ENCODE data around the gene NET1.
"Not testable (repeated sequence)": the region's sequence is repeated elsewhere in the genome, so short reads cannot be mapped to it uniquely, and the experiment has no call there.

NET1 gene

GRCh38 chr10:5399332-5399731 lies 13.0 kb upstream of the NET1 start:
- no peak for DNase-seq

GRCh38 chr10:5400468-5401240 lies 11.7 kb upstream of the NET1 start:
- no peak for DNase-seq

- DNase-seq = no peak
Observed at GRCh38 chr10:5402798-5403197, 9.6 kb upstream of the NET1 start.

GRCh38 chr10:5404208-5405041 lies 7.9 kb upstream of the NET1 start, which contains the start of gene TUBAL3:
TSS of gene TUBAL3 (minus strand) at chr10:5404828. CDS start at chr10:5404792, 36 bp downstream.
- DNase-seq = no peak

GRCh38 chr10:5406918-5407317 lies 5.4 kb upstream of the NET1 start:
- DNase-seq = no peak

- not testable (repeated sequence) for DNase-seq
Observed at GRCh38 chr10:5410787-5411186, 1.6 kb upstream of the NET1 start.

GRCh38 chr10:5411941-5412276 lies 448 bp upstream of the NET1 start:
- no peak for DNase-seq

- no peak for DNase-seq
Observed at GRCh38 chr10:5413012-5413938, 918 bp downstream of the NET1 start.

- peak; percentile 43 for DNase-seq
Observed at GRCh38 chr10:5416981-5417380, 4.6 kb downstream of the NET1 start.

- DNase-seq = no peak
Observed at GRCh38 chr10:5418584-5418983, 6.2 kb downstream of the NET1 start.

- DNase-seq = no peak
Observed at GRCh38 chr10:5419466-5420094, 7.2 kb downstream of the NET1 start.

GRCh38 chr10:5423771-5424170 lies 11.4 kb downstream of the NET1 start:
- no peak for DNase-seq

GRCh38 chr10:5424751-5425150 lies 12.4 kb downstream of the NET1 start:
- DNase-seq = no peak

- no peak for DNase-seq
Observed at GRCh38 chr10:5428133-5428532, 15.8 kb downstream of the NET1 start.

- no peak for DNase-seq
Observed at GRCh38 chr10:5433182-5433581, 20.8 kb downstream of the NET1 start.

GRCh38 chr10:5434017-5434753 lies 21.8 kb downstream of the NET1 start:
- no peak for DNase-seq

- DNase-seq = no peak
Observed at GRCh38 chr10:5435328-5435727, 23.0 kb downstream of the NET1 start.

- no peak for DNase-seq
Observed at GRCh38 chr10:5440206-5440605, 27.8 kb downstream of the NET1 start.

GRCh38 chr10:5441106-5441505 lies 28.7 kb downstream of the NET1 start:
- DNase-seq = no peak

GRCh38 chr10:5442065-5442989 lies 30.0 kb downstream of the NET1 start:
- no peak for DNase-seq

GRCh38 chr10:5442990-5443370 lies 30.6 kb downstream of the NET1 start:
- no peak for DNase-seq
